Psoas muscle (tissue), 8 donors: Measurements from ENCODE around the gene PRR12. TPM values are rescaled to one million over a fixed set of nuclear protein-coding genes. Genes with fewer than 3 reads are reported as not detected.

Source experiments
- ATAC-seq, 4 donors: fragments of 200-7000 bp; cut with Tn5 transposase; one replicate each; pipeline ENCODE4 v1.9.1; 2020; ENCODE audit warnings: moderate library complexity in 3 of 4, mild to moderate bottlenecking in 2 of 4
- DNase-seq, 2 donors: peaks; one replicate each; pipeline ENCODE4 v3.0.0-alpha.2; 2020
- H3K27ac ChIP-seq: fragments of 200-600 bp; one replicate; pipeline ENCODE4 v1.8.0; 2022
- H3K27me3 ChIP-seq, 3 donors: fragments of 200-600 bp in 1 of 3; one replicate each; pipeline versions ENCODE4 v1.6.1 to v1.8.0; 2013 to 2022; ENCODE audit warnings: low read length in 2 of 3, mild to moderate bottlenecking in 2 of 3, moderate library complexity in 1 of 3; ENCODE audit not compliant: insufficient read depth in 3 of 3
- H3K36me3 ChIP-seq, 2 donors: fragments of 200-600 bp in 1 of 2; one replicate each; pipeline versions ENCODE4 v1.6.1 to v1.8.0; 2013 to 2022; ENCODE audit warnings: low read depth in 1 of 2, mild to moderate bottlenecking in 1 of 2, moderate library complexity in 1 of 2; ENCODE audit not compliant: insufficient read depth in 1 of 2
- H3K4me1 ChIP-seq: fragments of 200-600 bp; one replicate; pipeline ENCODE4 v1.8.0; 2022
- H3K4me3 ChIP-seq: fragments of 200-600 bp; one replicate; pipeline ENCODE4 v1.8.0; 2022; ENCODE audit warnings: mild to moderate bottlenecking
- H3K9me3 ChIP-seq: fragments of 200-600 bp; one replicate; pipeline ENCODE4 v1.8.0; 2022
- CTCF ChIP-seq: fragments of 200-600 bp; IDR thresholded peaks from one replicate; pipeline ENCODE4 v1.8.0; 2022; ENCODE audit warnings: antibody characterized with exemption
- WGBS, 3 donors: extraction: QIAGEN DNeasy Blood & Tissue Kit; methylation state at CpG; one replicate each; pipeline versions ENCODE4 v1.1.6 to v1.1.7; 2013; 5-methylcytosine and 5-hydroxymethylcytosine counted together
- intact Hi-C, 2 donors: fragments of 100-400 bp; cut with DNase I; formaldehyde crosslinking; loops; one replicate each; pipeline versions ENCODE4 v1.11.0 to v1.14.2; 2022
- polyA plus RNA-seq, 3 donors: library from polyadenylated mRNA; stranded (reverse); fragments of 200-250 nt; gene quantifications; one replicate each; pipeline ENCODE4 v1.2.3, GENCODE V29; 2013
- total RNA-seq, 4 donors: library from RNA; stranded (reverse); fragmentation: NEBNext Ultra II Directional in 2 of 4; extraction: Animal tissue kit (Norgen Biotek cat#: 25700) in 2 of 4; gene quantifications; one replicate each; pipeline versions ENCODE4 v1.2.1 to v1.2.4, GENCODE V29; 2021 to 2023
- donor health status: healthy with polysubstance abuse.
- donor health status: DM: no; HTN: no; CAD: no; lungs with moderate emphysema.
- donor health status: Bipolar disorder and iron deficiency.
- donor health status: healthy.
- donor health status: DM: yes; HTN: yes; CAD: no.
- donor health status: DM: no; HTN: no; CAD: no.
- donor health status: DM: no; HTN: no; CAD: no.
- donor health status: DM: yes; HTN: yes; CAD: no.

PRR12 gene
- total and polyA plus RNA-seq, 7 donors: 2.3 to 15.1 (median 7.1) TPM

DNA sequence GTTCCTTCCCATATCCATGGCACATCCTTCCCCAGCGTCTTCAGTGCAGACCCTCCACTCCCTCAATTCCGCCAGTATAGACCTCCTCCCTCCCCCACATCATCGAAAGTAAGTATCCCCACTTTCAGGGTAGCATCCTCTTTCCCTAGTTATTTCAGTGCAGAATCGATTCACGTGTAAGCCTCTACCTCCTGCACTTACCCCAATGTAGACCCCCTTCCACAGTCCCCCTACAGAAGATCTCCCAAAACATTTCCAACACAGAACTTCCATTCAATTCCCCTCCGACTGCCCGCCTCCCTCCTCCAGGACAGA lies 74.0 kb downstream of the PRR12 start:
- H3K36me3 ChIP-seq: peaks cover 0 to 35% of the 10 kb centered on the region in 2 donors
- 1 to 2% (median 1%) methylated on average over 7 of the region's 7 CpGs for WGBS, 3 donors
- DNase-seq: no peak
- no peak for TF ChIP-seq CTCF
- peak overlapping the region; percentile 70 for H3K4me3 ChIP-seq
- intact Hi-C loops: no loop called here
- H3K27ac ChIP-seq: peak overlapping the region; percentile 49
- peak in 2 of 4 donors; percentile 0 to 5 for ATAC-seq
- no peaks in the 10 kb centered on the region for H3K27me3 ChIP-seq
- H3K9me3 ChIP-seq: no peaks in the 10 kb centered on the region
- peaks cover 8% of the 10 kb centered on the region for H3K4me1 ChIP-seq

- Histone ChIP-seq H3K4me1 (peaks cover 8% of the 10 kb centered on the region), H3K36me3 (peaks cover 0 to 35% of the 10 kb centered on the region in 2 donors), H3K9me3 (no peaks in the 10 kb centered on the region), H3K27ac (peak within 1 kb of the TSS; percentile 49), H3K4me3 (peak within 1 kb of the TSS; percentile 70), H3K27me3 (no peaks in the 10 kb centered on the region)
- TF ChIP-seq CTCF: peak; percentile 2
- peak; percentile 90 to 93 (median 91) for ATAC-seq
- intact Hi-C loops: no loop called here
- DNase-seq: peak; percentile 98 to 99
- WGBS, 3 donors: 0 to 1% (median 0%) methylated on average over 50 of the region's 50 CpGs
Measured at GRCh38 chr19:49665351-49666119, 74.6 kb downstream of the PRR12 start, which contains the start of the genes BCL2L12 and IRF3. Gene BCL2L12 (plus strand): TSS chr19:49665933. CDS start chr19:49666693, 760 bp downstream. Gene IRF3 (minus strand): TSS chr19:49665857. CDS start chr19:49664838, 1,019 bp downstream.

DNA sequence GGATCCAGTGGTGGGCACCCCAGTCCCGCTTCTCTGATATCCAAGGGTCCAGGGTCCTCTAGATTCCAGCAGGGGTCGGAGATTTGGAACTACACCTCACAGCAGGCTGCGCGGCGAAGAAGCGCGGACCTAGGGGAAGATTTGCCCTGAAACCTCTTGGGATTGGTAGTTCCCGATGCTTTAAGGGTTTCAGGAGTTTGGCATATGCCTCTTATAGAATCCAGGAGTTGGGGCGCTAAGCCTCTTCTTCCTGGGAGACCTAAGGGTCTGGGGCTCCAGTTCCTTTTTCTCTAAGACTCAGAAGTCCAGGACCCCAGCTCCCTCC lies 75.1 kb downstream of the PRR12 start:
- H3K27ac ChIP-seq: peak overlapping the region; percentile 49
- 0 to 2% (median 1%) methylated on average over 9 of the region's 9 CpGs for WGBS, 3 donors
- no peak for ATAC-seq

GRCh38 chr19:49667473-49667872 lies 76.5 kb downstream of the PRR12 start:
- no peak overlapping the region for H3K27ac ChIP-seq
- peaks cover 13% of the 10 kb centered on the region for H3K4me1 ChIP-seq
- 88 to 93% (median 91%) methylated on average over 2 of the region's 2 CpGs for WGBS, 3 donors
- intact Hi-C loops: no loop called here
- no peak for TF ChIP-seq CTCF
- no peaks in the 10 kb centered on the region for H3K9me3 ChIP-seq
- H3K27me3 ChIP-seq: no peaks in the 10 kb centered on the region
- ATAC-seq (no peak), DNase-seq (no peak)
- peaks cover 0 to 24% of the 10 kb centered on the region in 2 donors for H3K36me3 ChIP-seq
- H3K4me3 ChIP-seq: no peak overlapping the region

More for the DNA sequence above, 75.1 kb downstream of the PRR12 start:
- peak overlapping the region; percentile 70 for H3K4me3 ChIP-seq
- peaks cover 8% of the 10 kb centered on the region for H3K4me1 ChIP-seq
- TF ChIP-seq CTCF: peak; percentile 3
- H3K27me3 ChIP-seq: no peaks in the 10 kb centered on the region
- H3K9me3 ChIP-seq: no peaks in the 10 kb centered on the region
- no peak for DNase-seq
- peaks cover 0 to 35% of the 10 kb centered on the region in 2 donors for H3K36me3 ChIP-seq
- intact Hi-C loops: no loop called here

DNA sequence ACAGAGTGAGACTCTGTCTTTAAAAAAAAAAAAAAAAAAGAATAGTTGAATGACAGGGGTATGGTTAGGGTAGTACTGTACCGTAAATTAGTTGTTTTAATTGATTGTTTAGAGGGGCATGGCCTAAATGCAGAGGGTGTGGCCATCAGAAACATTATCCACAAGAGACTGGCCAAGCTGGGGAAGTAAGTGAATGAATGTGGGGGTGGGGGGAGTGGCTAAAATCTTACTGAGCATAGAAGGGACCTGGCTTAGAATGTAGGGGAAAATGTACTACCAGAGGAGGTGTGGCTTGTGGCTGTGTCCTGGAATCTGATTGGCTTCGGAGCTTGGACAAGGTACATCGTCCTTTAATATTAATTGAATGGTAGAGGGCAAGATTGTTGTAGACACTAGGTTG lies 78.5 kb downstream of the PRR12 start:
- intact Hi-C loops: no loop called here
- H3K36me3 ChIP-seq: peaks cover 0 to 19% of the 10 kb centered on the region in 2 donors
- no peak for TF ChIP-seq CTCF
- peaks cover 9% of the 10 kb centered on the region for H3K4me1 ChIP-seq
- H3K27ac ChIP-seq: no peak overlapping the region
- 89 to 98% (median 89%) methylated on average over 3 of the region's 3 CpGs for WGBS, 3 donors
- DNase-seq (no peak), ATAC-seq (no peak)
- H3K9me3 ChIP-seq: no peaks in the 10 kb centered on the region
- H3K27me3 ChIP-seq: no peaks in the 10 kb centered on the region
- no peak overlapping the region for H3K4me3 ChIP-seq
